Hepatocyte (in vitro differentiated cells): ENCODE results near the gene DEFB127.

Experiments used
- CTCF ChIP-seq: fragments of 200-600 bp; sonication (generic); IDR thresholded peaks from 2 replicates; pipeline ENCODE4 v1.5.1; 2016; ENCODE audit warnings: antibody characterized with exemption, mild to moderate bottlenecking; ENCODE audit not compliant: poor library complexity
- EZH2 ChIP-seq: fragments of 200-600 bp; sonication (generic); IDR thresholded peaks from 2 replicates; pipeline ENCODE4 v1.6.1; 2016; ENCODE audit warnings: antibody characterized with exemption, mild to moderate bottlenecking, borderline replicate concordance
- EZH2phosphoT487 ChIP-seq: fragments of 200-600 bp; sonication (generic); IDR thresholded peaks from one replicate; pipeline ENCODE4 v1.6.1; 2018; ENCODE audit warnings: antibody characterized with exemption, mild to moderate bottlenecking, low read depth, moderate library complexity; ENCODE audit not compliant: unreplicated experiment, severe bottlenecking

- TF ChIP-seq CTCF (no peak), EZH2phosphoT487 (no peak), EZH2 (no peak)
These were observed 15.0 kb upstream of the DEFB127 start, which contains the start of gene DEFB126 for GRCh38 chr20:142290-142689.
